ENCODE measurements around the gene TMEM151B.

Gene TMEM151B

DNA sequence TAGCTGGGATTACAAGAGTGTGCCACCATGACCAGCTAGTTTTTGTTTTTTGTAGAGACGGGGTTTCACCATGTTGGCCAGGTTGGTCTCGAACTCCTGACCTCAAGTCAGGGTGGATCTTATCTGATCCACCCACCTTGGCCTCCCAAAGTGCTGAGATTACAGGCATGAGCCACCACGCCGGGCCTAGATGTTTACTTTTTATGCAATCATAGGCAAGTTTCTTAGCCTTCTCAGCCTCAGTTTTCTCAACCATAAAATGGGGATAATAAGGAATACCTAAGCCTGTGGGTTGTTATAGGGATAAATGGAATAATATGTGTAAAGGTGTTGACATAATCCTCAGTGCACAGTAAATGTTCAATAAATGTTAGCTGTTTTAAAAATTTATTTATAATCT lies 82.0 kb downstream of the TMEM151B start:
- TF ChIP-seq, protein P1, sequence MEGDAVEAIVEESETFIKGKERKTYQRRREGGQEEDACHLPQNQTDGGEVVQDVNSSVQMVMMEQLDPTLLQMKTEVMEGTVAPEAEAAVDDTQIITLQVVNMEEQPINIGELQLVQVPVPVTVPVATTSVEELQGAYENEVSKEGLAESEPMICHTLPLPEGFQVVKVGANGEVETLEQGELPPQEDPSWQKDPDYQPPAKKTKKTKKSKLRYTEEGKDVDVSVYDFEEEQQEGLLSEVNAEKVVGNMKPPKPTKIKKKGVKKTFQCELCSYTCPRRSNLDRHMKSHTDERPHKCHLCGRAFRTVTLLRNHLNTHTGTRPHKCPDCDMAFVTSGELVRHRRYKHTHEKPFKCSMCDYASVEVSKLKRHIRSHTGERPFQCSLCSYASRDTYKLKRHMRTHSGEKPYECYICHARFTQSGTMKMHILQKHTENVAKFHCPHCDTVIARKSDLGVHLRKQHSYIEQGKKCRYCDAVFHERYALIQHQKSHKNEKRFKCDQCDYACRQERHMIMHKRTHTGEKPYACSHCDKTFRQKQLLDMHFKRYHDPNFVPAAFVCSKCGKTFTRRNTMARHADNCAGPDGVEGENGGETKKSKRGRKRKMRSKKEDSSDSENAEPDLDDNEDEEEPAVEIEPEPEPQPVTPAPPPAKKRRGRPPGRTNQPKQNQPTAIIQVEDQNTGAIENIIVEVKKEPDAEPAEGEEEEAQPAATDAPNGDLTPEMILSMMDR (conservative IDR thresholded peaks at IDR 0.05; ENCODE audit: low read depth): no peak
- H3K27ac ChIP-seq: no peak overlapping the region
- ChIA-PET POLR2A (ENCODE audit: low non-redundant PET) (no interaction called here), CTCF (no interaction called here)
- no peak for DNase-seq (ENCODE audit: low spot score)

DNA sequence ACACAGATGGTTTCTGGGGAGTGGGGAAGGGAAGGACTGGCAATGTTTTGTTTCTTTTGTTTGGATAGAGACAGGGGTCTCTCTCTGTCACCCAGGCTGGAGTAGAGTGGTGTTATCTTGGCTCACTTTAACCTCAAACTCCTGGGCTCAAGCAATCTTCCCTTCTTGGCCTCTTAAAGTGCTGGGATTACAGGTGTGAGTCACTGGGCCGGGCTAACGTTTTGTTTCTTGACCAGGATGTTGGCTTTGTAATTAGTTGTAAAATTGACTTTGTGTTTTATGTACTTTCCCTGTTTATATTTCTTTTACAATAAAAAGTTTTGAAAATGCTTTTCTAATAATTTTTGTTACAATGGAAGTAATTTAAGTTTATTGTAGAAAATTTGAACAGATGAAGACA lies 83.1 kb downstream of the TMEM151B start:
- CTCF ChIA-PET: no interaction called here

DNA sequence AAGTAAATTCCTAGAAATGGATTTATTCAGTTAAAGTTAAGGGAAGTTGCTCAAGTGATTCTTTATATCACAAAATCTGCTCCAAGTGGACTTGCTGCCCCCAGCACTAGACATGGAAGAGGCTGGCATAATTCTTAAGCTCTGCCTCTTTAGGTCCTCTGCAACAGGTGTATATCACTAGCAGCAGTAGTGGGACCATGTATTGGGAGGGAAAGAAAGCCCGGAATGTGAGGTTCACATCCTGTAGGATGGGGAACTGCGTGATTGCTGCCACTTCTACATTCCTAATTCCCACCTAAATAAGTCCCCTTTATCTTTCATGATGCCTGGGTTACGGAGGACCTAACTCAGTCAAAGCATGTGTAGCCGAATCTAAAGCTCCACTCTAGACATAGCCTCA lies 85.4 kb downstream of the TMEM151B start:
- ChIA-PET CTCF (no interaction called here), POLR2A (ENCODE audit: low non-redundant PET) (no interaction called here)
- no peak for DNase-seq (ENCODE audit: low spot score)
- H3K27ac ChIP-seq: no peak overlapping the region
- TF ChIP-seq, protein P1 (conservative IDR thresholded peaks at IDR 0.05; ENCODE audit: low read depth): no peak

More for the DNA sequence above, 83.1 kb downstream of the TMEM151B start:
- DNase-seq (ENCODE audit: low spot score): no peak
- H3K27ac ChIP-seq: no peak overlapping the region
- TF ChIP-seq, protein P1 (conservative IDR thresholded peaks at IDR 0.05; ENCODE audit: low read depth): no peak
- POLR2A ChIA-PET (ENCODE audit: low non-redundant PET): no interaction called here

DNA sequence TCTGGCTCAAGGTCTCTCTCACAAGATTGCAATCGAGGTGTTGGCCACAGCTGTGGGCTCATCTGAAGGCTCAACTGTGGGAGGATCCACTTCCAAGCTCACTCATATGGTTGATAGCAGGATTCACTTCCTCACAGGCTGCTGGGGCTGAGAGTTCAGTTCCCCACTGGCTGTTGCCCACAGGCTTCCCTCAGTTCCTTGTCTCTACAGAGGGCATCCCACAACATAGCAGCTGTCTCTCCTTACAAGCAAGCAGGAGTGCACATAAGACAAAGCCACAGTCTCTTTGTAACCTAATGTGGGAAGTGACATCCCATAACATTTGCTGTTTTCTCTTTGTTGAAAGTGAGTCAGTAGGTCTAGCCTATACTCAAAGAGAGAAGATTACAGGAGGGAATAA lies 86.2 kb downstream of the TMEM151B start:
- ChIA-PET CTCF (no interaction called here), POLR2A (ENCODE audit: low non-redundant PET) (no interaction called here)
- no peak for DNase-seq (ENCODE audit: low spot score)
- TF ChIP-seq, protein P1 (conservative IDR thresholded peaks at IDR 0.05; ENCODE audit: low read depth): no peak
- no peak overlapping the region for H3K27ac ChIP-seq

All from RWPE1 (cell line).